Fibroblast of mammary gland (primary cell): ENCODE data around the gene PCDHA5.

Source experiments
- DNase-seq: peaks from one replicate; pipeline ENCODE4 v3.0.0-alpha.2; 2010; ENCODE audit warnings: low read depth
- H3K4me3 ChIP-seq: 2 replicates; pipeline ENCODE4 v1.5.1; 2011; ENCODE audit warnings: low read depth, mild to moderate bottlenecking, low read length, moderate library complexity; ENCODE audit not compliant: control insufficient read depth
- TF ChIP-seq, protein P1 (sequence below): conservative IDR thresholded peaks from 2 replicates; pipeline ENCODE4 v1.5.1; 2011; ENCODE audit warnings: low read depth, low read length, inconsistent platforms; ENCODE audit not compliant: control insufficient read depth, insufficient read depth

PCDHA5 gene

DNA sequence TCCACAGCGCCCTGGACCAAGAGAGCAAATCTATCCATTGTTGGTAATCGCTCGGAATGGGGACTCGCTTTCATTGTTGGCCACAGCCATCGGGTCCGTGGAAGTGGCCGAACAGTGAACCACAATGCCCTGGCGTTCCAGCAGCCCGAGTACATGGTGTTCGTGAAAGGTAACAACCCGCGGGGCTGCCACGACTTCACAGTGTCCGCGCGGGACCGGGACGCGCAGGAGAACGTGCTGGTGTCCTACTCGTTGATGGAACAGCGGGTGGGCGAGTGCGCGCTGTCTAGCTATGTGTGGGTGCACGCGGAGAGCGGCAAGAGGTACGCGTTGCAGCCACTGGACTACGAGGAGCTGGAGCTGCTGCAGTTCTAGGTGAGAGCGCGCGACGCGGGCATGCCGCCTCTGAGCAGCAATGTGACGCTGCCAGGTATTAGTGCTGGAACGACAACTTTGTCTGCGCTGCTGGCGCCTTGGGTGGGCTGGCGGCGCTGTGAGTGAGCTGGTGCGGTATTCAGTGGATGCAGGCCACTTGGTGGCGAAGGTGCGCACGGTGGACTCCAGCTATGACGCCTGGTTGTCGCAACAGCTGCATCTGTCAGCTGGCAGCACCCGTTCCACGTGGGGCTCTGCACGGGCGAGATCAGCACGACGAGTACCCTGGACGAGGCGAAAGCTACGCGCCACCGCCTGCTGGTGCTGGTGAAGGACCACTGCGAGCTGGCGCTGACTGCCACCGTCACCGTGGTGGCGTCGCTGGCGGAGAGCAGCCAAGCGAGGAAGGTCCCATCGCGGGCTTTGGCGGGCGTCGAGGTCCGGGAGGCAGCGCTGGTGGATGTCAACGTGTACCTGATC, 41.3 kb downstream of the PCDHA5 start:
- DNase-seq: no peak
- H3K4me3 ChIP-seq: no peak overlapping the region
- TF ChIP-seq, protein P1, sequence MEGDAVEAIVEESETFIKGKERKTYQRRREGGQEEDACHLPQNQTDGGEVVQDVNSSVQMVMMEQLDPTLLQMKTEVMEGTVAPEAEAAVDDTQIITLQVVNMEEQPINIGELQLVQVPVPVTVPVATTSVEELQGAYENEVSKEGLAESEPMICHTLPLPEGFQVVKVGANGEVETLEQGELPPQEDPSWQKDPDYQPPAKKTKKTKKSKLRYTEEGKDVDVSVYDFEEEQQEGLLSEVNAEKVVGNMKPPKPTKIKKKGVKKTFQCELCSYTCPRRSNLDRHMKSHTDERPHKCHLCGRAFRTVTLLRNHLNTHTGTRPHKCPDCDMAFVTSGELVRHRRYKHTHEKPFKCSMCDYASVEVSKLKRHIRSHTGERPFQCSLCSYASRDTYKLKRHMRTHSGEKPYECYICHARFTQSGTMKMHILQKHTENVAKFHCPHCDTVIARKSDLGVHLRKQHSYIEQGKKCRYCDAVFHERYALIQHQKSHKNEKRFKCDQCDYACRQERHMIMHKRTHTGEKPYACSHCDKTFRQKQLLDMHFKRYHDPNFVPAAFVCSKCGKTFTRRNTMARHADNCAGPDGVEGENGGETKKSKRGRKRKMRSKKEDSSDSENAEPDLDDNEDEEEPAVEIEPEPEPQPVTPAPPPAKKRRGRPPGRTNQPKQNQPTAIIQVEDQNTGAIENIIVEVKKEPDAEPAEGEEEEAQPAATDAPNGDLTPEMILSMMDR: no peak

DNA sequence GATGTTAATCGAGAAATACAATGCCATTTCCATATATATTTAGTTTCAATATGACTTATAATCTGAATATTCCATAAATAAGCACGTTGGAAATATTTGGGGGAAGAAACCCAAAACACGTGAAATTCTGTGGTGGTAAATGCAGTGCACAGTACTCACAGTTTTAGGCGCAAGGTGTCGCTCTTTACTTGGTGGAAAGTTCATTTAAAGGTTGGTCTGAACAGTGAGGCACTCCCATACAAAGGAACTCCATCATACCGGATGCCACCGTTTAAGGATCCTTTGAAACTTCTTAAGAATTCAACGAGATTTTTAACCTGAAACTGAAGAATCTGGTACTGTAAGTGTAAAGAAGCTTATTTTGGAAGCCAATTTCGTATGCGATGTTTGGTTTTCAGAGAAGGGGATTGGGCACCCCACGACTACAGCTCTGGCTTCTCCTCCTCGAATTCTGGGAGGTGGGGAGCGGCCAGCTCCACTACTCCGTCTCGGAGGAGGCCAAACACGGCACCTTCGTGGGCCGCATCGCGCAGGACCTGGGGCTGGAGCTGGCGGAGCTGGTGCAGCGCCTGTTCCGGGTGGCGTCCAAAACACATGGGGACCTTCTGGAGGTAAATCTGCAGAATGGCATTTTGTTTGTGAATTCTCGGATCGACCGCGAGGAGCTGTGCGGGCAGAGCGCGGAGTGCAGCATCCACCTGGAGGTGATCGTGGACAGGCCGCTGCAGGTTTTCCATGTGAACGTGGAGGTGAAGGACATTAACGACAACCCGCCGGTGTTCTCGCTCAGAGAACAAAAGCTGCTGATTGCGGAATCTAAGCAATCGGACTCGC, 47.5 kb downstream of the PCDHA5 start, which contains the start of gene PCDHA11:
TSS of gene PCDHA11 (plus strand) at position 237 of the 834 bp plus-strand sequence. CDS start at position 384, 147 bp downstream.
- no peak within 1 kb of the TSS for H3K4me3 ChIP-seq
- TF ChIP-seq, protein P1: peak; percentile 30
- DNase-seq: peak; percentile 12

DNA sequence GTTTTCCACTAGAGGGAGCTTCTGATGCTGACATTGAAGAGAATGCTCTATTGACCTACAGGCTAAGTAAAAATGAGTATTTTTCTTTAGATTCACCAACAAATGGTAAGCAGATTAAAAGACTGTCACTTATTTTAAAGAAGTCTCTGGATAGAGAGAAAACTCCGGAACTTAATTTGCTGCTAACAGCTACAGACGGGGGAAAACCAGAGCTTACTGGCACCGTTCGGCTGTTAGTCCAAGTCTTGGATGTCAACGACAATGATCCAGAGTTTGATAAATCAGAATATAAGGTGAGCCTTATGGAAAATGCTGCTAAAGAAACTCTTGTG, 48.1 kb downstream of the PCDHA5 start:
- TF ChIP-seq, protein P1: peak; percentile 29
- DNase-seq: peak; percentile 19
- H3K4me3 ChIP-seq: no peak overlapping the region

DNA sequence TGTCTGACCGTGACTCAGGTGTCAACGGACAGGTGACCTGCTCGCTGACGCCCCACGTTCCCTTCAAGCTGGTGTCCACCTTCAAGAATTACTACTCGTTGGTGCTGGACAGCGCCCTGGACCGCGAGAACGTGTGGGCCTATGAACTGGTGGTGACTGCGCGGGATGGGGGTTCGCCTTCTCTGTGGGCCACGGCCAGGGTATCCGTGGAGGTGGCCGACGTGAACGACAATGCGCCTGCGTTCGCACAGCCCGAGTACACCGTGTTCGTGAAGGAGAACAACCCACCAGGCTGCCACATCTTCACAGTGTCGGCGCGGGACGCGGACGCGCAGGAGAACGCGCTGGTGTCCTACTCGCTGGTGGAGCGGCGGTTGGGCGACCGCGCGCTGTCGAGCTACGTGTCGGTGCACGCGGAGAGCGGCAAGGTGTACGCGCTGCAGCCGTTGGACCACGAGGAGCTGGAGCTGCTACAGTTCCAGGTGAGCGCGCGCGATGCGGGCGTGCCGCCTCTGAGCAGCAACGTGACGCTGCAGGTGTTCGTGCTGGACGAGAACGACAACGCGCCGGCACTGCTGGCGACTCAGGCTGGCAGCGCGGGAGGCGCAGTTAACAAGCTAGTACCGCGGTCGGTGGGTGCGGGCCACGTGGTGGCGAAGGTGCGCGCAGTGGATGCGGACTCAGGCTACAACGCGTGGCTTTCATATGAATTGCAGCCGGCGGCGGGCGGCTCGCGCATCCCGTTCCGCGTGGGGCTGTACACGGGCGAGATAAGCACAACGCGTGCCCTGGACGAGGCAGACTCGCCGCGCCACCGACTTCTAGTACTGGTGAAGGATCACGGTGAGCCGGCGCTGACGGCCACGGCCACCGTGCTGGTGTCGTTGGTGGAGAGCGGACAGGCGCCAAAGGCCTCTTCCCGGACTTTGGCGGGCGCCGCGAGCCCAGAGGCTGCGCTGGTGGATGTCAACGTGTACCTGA, 49.1 kb downstream of the PCDHA5 start:
- no peak for DNase-seq
- no peak overlapping the region for H3K4me3 ChIP-seq
- TF ChIP-seq, protein P1: no peak
